ENCODE measurements around the gene ACADVL.
"Not testable (repeated sequence)": the region's sequence is repeated elsewhere in the genome, so short reads cannot be mapped to it uniquely, and the experiment has no call there.

ACADVL gene

DNA sequence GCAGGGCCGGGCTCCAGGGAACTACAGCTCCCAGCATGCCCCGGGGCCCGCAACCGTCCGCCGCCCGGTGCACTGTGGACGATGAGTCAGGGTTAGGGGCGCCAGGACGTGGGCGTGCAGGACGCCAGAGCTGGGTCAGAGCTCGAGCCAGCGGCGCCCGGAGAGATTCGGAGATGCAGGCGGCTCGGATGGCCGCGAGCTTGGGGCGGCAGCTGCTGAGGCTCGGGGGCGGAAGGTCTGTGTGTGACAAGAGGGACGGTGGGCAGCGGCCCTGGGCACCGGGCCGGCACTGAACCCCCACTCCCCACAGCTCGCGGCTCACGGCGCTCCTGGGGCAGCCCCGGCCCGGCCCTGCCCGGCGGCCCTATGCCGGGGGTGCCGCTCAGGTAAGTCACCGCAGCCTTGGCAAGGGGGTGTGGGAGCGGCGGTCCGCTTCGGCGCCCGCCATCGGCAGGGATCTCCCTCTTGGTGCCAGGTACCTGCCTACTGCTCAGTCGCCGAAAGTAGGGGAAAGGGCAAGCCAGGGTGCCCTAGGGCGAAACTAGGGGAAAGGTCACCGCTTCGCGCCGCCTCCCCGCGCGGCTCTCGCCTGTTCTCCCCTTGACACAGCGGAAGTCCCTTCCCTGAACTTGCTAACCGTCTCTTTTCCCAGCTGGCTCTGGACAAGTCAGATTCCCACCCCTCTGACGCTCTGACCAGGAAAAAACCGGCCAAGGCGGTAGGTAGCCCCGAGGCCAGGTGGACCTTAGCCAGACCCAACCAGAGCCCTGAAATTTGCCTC is at the start of gene ACADVL, which contains the start of gene DLG4:
ACADVL (plus strand) TSS at position 127 of the 781 bp plus-strand sequence; CDS start at position 174, 47 bp downstream.
DLG4 (minus strand) TSS at position 25 of the 781 bp plus-strand sequence.
- DNase-seq (ENCODE audit: low read depth): peak; percentile 75
- H3K4me3 ChIP-seq (ENCODE audit: low read depth, low read length): peak within 1 kb of the TSS; percentile 84
- in situ Hi-C loops (cut with HindIII; ENCODE audit: low sequenced_read_pairs): no loop called here
- no peak for TF ChIP-seq CTCF (IDR thresholded peaks at IDR 0.05; ENCODE audit: low read depth, low read length, missing control alignments)

DNA sequence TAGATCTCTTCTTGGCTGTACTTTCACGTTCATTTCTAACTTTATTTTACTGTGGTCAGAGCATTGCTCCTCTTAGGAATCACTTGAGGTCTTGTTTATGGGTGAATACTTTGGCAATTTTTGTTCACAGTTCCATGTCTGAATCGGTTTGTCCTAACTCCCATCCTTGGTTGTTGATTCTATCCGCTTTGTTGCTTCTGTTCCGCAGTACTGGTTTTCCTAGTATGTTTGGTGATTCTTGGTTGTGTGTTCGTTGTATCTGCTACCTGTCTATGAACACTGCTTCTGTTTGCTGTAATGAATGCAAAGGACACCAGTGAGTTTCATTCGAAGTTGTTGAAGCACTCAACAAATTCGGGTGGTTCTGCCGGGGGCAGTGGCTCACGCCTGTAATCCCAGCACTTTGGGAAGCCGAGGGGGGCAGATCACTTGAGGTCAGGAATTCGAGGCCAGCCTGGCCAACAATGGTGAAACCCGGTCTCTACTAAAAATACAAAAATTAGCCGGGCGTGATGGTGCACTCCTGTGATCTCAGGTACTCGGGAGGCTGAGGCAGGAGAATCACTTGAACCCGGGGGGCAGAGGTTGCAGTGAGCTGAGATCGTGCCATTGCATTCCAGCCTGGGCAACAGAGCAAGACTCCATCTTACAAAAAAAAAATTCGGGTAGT is 47.1 kb upstream of the ACADVL start:
- in situ Hi-C loops (cut with HindIII; ENCODE audit: low sequenced_read_pairs); H3K4me3 ChIP-seq (ENCODE audit: low read depth, low read length); DNase-seq (ENCODE audit: low read depth): not testable (repeated sequence)

- DNase-seq (ENCODE audit: low read depth): no peak
- no peak overlapping the region for H3K4me3 ChIP-seq (ENCODE audit: low read depth, low read length)
- no peak for TF ChIP-seq CTCF (IDR thresholded peaks at IDR 0.05; ENCODE audit: low read depth, low read length, missing control alignments)
- in situ Hi-C loops (cut with HindIII; ENCODE audit: low sequenced_read_pairs): no loop called here
Observed at GRCh38 chr17:7173687-7174602, 45.8 kb upstream of the ACADVL start.

GRCh38 chr17:7174603-7175326 is 45.0 kb upstream of the ACADVL start:
- in situ Hi-C loops (cut with HindIII; ENCODE audit: low sequenced_read_pairs): no loop called here
- DNase-seq (ENCODE audit: low read depth): no peak
- TF ChIP-seq CTCF (IDR thresholded peaks at IDR 0.05; ENCODE audit: low read depth, low read length, missing control alignments): no peak
- H3K4me3 ChIP-seq (ENCODE audit: low read depth, low read length): no peak overlapping the region

DNA sequence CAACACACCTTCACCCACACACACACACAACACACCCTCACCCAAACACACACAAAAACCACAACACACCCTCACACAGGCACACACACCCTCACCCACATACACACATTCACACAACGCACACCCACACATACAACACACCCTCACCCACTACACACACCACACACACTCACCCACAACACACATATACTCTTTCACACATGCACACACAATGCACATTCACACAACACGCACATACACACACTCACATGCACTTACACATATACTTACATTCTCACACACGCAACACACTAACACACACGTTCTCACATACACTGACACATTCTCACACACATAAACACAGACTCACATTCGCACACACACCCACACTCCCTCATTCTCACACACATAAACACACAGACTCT is 44.4 kb upstream of the ACADVL start:
- no peak for TF ChIP-seq CTCF (IDR thresholded peaks at IDR 0.05; ENCODE audit: low read depth, low read length, missing control alignments)
- no peak overlapping the region for H3K4me3 ChIP-seq (ENCODE audit: low read depth, low read length)
- in situ Hi-C loops (cut with HindIII; ENCODE audit: low sequenced_read_pairs): no loop called here
- no peak for DNase-seq (ENCODE audit: low read depth)

DNA sequence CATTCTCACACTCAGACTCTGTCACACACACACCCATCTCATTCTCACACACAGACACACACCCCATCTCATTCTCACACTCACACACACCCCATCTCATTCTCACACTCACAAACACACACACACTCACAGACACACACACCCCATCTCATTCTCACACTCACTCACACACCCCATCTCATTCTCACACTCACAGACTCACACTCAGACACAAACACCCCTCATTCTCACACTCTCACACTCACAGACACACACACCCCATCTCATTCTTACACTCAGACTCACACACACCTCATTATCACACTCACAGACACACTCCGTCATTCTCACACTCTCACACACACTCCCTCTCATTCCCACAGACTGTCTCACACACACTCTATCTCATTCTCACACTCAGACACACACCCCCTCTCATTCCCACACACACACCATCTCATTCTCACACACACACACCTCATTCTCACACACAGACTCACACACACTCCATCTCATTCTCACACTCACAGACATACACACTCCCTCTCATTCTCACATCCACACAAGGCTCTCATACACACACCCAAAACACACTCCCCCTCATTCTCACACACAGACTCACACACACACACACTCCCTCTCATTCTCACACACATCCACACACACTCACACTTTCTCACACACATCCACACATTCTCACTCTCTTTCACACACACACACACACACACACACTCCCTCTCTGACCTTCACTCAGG is 43.5 kb upstream of the ACADVL start:
- DNase-seq (ENCODE audit: low read depth): no peak
- no peak overlapping the region for H3K4me3 ChIP-seq (ENCODE audit: low read depth, low read length)
- no peak for TF ChIP-seq CTCF (IDR thresholded peaks at IDR 0.05; ENCODE audit: low read depth, low read length, missing control alignments)
- in situ Hi-C loops (cut with HindIII; ENCODE audit: low sequenced_read_pairs): no loop called here
